Stimulated activated CD8-positive, alpha-beta memory T cell treated with anti-CD3 and anti-CD28 coated beads, Interleukin-4, amount 100 ng/mL, for 48 hours (primary cell): ENCODE results near the gene FNDC3A.
"Not testable (repeated sequence)": the region's sequence is repeated elsewhere in the genome, so short reads cannot be mapped to it uniquely, and the experiment has no call there.

Source experiments
- DNase-seq: peaks from one replicate; pipeline ENCODE4 v3.0.0-alpha.2; 2020

Gene FNDC3A

GRCh38 chr13:49044008-49044407 lies 68.3 kb downstream of the FNDC3A start:
- no peak for DNase-seq

DNA sequence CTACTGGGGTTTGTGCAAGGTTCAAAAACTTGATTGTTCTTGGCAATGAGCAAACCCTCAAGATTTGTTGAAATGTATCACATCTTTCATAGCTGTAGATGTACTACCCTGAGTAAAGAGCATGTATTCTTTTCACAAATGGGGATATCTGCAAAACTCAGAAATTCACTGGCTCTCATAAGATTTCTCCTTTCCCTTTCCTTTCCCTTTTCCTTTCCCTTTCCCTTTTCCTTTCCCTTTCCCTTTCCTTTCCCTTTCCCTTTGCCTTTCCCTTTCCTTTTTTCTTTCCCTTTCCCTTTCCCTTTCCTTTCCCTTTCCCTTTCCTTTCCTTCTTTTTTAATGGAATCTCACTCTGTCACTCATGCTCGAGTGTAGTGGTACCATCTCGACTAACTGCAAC lies 69.1 kb downstream of the FNDC3A start:
- no peak for DNase-seq

GRCh38 chr13:49046002-49046401 lies 70.3 kb downstream of the FNDC3A start:
- no peak for DNase-seq

GRCh38 chr13:49046519-49046918 lies 70.8 kb downstream of the FNDC3A start:
- no peak for DNase-seq

GRCh38 chr13:49052813-49053212 lies 77.1 kb downstream of the FNDC3A start:
- DNase-seq, result no peak

GRCh38 chr13:49053215-49053614 lies 77.5 kb downstream of the FNDC3A start:
- no peak for DNase-seq

- DNase-seq, result no peak
Observed at GRCh38 chr13:49053906-49054305, 78.2 kb downstream of the FNDC3A start.

DNA sequence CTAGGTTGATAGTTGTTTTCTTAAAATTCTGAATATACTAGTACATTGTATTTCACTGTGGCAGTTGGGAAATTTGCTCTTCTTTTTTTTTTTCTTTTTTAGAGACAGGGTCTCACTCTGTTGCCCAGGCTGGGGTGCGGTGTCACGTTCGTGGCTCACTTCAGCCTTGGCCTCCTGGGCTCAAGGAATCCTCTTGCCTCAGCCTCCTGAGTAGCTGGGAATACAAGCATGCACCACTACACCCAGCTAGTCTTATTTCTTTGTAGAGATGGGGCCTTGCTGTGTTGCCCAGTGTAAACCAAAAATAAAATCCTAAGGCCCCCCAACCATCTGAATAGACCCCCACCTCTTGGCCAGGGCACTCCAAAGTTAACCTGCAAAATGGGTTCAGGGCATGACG lies 79.3 kb downstream of the FNDC3A start:
- DNase-seq, result no peak

- no peak for DNase-seq
Observed at GRCh38 chr13:49057176-49057575, 81.5 kb downstream of the FNDC3A start.

GRCh38 chr13:49058761-49059160 lies 83.0 kb downstream of the FNDC3A start:
- DNase-seq, result no peak

GRCh38 chr13:49060678-49061387 lies 85.1 kb downstream of the FNDC3A start:
- no peak for DNase-seq

DNA sequence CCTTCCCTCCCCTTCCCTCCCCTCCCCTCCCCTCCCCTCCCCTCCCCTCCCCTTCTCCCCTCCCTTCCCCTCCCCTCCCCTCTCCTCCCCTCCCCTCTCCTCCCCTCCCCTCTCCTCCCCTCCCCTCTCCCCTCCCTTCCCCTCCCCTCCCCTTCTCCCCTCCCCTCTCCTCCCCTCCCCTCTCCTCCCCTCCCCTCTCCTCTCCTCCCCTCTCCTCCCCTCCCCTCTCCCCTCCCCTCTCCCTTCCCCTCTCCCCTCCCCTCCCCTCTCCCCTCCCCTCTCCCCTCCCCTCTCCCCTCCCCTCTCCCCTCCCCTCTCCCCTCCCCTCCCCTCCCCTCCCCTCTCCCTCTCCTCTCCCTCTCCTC lies 85.7 kb downstream of the FNDC3A start:
- not testable (repeated sequence) for DNase-seq

GRCh38 chr13:49062297-49062896 lies 86.7 kb downstream of the FNDC3A start:
- no peak for DNase-seq

DNA sequence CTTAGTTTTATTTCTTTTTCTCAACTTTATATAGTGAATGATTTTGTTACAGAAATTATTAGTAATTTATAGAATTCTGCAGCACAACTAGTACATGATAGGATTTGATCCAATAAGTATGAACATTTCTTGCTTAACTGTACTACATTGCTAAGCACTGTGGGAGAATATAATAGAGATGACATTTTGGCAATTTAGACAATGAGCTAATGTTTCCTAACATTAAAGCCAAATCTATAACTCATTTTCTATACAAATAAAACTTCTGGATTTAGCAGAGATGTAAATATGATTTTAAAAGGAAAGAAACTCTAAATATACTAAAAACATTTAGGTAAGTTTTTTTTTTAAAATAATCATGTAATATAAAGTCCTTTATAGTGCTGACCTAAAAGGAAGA lies 87.3 kb downstream of the FNDC3A start:
- DNase-seq, result no peak

DNA sequence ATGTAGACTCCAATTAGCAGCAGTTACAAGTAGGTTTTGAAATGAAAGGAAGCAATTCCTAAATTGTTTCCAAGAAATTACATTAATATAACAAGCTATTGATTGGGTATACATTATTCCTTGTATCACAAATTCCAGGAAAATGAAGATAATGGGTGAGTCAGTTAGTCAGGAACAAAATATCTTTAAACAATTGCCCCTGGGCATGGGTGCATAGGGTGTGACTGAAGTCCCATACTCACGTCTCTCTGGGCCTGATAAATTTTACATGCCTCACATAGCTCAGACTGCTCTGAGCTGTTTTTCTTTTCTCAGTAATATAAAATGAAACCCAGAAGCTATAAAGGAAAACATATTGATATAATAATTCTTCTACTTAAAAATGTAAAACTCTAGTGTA lies 87.8 kb downstream of the FNDC3A start:
- no peak for DNase-seq

- no peak for DNase-seq
Observed at GRCh38 chr13:49064476-49064875, 88.8 kb downstream of the FNDC3A start.

- DNase-seq, result no peak
Observed at GRCh38 chr13:49066856-49067255, 91.1 kb downstream of the FNDC3A start.

GRCh38 chr13:49068498-49068897 lies 92.8 kb downstream of the FNDC3A start:
- not testable (repeated sequence) for DNase-seq

GRCh38 chr13:49070021-49070420 lies 94.3 kb downstream of the FNDC3A start:
- not testable (repeated sequence) for DNase-seq

DNA sequence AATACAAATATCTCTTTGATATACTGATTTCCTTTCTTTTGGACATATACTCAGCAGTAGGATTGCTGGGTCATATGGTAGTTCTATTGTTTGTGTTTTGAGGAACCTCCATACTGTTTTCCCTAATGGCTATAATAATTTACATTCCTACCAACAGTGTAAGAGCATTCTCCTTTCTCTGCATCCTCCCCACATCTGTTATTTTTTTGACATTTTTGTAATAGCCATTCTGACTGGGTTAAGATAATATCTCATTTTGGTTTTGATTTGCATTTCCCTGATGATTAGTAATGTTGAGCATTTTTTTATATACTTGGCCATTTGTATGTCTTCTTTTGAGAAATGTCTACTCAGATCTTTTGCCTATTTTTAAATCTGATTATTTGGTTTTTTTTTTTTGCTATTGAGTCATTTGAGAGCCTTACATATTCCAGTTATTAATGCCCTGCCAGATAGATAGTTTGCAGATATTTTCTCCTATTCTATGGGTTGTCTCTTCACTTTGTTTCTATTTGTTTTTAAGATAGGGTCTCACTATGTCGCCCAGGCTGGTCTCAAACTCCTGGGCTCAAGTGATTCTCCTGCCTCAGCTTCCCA lies 95.7 kb downstream of the FNDC3A start:
- DNase-seq, result no peak

DNA sequence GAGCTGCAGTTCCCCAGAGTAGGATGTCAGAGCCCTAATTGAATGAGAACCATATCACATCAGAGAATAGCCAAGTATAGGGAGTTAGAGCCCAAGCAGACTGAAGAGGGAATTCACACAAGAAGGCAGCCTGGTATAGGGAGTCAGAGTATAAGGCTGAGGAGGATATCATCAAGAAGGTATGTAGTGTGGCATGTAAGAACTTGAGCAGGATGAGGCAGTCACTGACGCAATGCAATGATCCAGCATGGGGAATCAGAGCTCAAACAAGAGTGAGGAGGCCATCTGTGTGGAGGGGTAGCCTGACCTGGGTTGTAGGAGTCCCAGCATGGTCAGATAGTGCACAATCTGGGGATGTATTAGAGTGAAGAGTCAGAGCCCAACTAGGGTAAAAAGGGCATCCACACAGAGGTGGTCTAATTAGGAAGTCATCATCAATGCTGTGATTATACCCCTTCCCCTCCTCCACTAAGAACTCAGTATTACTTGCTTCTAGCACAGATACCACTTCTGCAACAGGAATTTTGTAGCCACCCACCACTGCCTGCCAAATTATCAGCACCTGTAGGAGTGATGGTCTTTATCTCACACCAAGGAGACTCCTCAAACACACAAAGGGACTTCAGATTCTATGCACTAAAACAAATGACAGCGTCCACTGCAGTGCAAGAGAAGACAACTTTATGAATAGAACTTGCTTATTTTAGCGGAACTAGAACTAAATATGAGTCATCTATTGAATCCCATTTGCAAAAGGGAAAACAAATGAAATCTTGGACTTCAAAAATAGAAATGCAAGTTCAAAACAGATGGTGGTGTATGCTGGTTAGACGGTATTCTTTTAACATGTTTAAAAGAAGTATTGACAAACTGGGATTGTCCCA lies 107.2 kb downstream of the FNDC3A start:
- DNase-seq, result no peak

DNA sequence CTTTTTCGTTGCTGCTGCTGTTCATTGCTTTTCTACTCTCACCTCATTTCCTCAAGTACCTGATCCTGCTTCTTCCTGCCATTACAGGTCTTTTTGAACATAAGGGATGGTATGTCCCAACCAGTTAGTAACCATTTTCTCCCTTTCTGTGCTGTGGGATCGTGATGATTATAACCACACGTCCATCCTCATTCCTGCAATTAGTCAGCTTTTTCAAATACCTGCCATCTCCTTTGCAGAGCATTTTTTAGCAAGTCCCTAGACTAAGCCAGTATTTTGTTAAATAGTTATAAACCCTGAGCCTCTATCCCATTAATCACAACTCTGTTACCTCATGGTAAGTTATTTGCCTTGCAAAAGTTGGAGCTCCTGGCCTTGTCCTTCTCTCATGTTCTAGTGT lies 109.2 kb downstream of the FNDC3A start:
- DNase-seq, result no peak

DNA sequence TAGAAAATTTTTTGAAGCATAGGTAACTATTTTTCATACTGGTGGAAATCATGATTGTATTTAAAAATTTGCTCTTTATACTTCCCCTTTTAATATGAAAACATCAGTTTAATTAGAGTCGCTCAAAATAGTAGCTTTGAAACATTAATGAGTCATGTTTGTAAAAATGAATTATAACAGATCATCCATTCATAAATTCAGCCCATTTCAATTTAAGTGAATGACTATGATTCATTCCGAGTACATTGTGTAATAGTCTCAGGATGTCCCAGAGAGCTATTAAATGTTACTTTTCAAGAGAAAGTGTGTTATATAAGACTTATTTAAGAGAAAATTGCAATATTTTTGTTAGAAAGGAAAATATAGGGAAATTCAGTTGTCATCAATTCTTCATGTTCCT lies 111.0 kb downstream of the FNDC3A start:
- DNase-seq, result no peak

- no peak for DNase-seq
Observed at GRCh38 chr13:49093376-49093775, 117.7 kb downstream of the FNDC3A start.
